Measurements from ENCODE around the gene KHSRP. TPM values are rescaled to one million over a fixed set of nuclear protein-coding genes. Genes with fewer than 3 reads are reported as not detected.

Gene KHSRP
- total and polyA plus RNA-seq, 2 of the 13 experiments (the other 11 are each of a cell fraction or from before 2014, with no cell fraction given): 72.1 to 129 TPM

GRCh38 chr19:6460099-6460884 lies 35.7 kb upstream of the KHSRP start (continued):
- 0 out of 2 replicates have a peak, but pooled peaks have one; percentile 57 for TF ChIP-seq ZBED4 (CRISPR knock-in tag; IDR thresholded peaks at IDR 0.05; ENCODE audit: borderline replicate concordance)
- peak; percentile 70; the same call in 1 of the 2 replicates for TF ChIP-seq TFDP1 (CRISPR knock-in tag; IDR thresholded peaks at IDR 0.05; ENCODE audit: borderline replicate concordance)
- TF ChIP-seq JUNB (CRISPR knock-in tag; IDR thresholded peaks at IDR 0.05; ENCODE audit: borderline replicate concordance): no peak
- TF ChIP-seq ZNF281 (CRISPR knock-in tag; IDR thresholded peaks at IDR 0.05; ENCODE audit: borderline replicate concordance): 0 out of 2 replicates have a peak, but pooled peaks have one; percentile 27
- no peak for TF ChIP-seq ETS1 (CRISPR knock-in tag; IDR thresholded peaks at IDR 0.05)
- TF ChIP-seq PPARG (CRISPR knock-in tag; conservative IDR thresholded peaks at IDR 0.05): 0 out of 2 replicates have a peak, but pooled peaks have one; percentile 23
- 0 out of 2 replicates have a peak, but pooled peaks have one; percentile 40 for TF ChIP-seq ZNF12 (CRISPR knock-in tag; IDR thresholded peaks at IDR 0.05)
- 0 out of 2 replicates have a peak, but pooled peaks have one; percentile 68 for TF ChIP-seq MTA1 (CRISPR knock-in tag; IDR thresholded peaks at IDR 0.05; ENCODE audit: borderline replicate concordance)
- TF ChIP-seq ZNF609 (CRISPR knock-in tag; IDR thresholded peaks at IDR 0.05; ENCODE audit: borderline replicate concordance): no peak; the same call in 1 of the 2 replicates
- peak; percentile 53; the same call in 1 of the 2 replicates for TF ChIP-seq GTF3A (CRISPR knock-in tag; conservative IDR thresholded peaks at IDR 0.05)
- no peak for TF ChIP-seq HES4 (CRISPR knock-in tag; IDR thresholded peaks at IDR 0.05; ENCODE audit: borderline replicate concordance)
